Fibroblast of the aortic adventitia (primary cell): ENCODE data around the gene LRCH3. TPM values are rescaled to one million over a fixed set of nuclear protein-coding genes. Genes with fewer than 3 reads are reported as not detected.

Experiments used
- DNase-seq: peaks from one replicate; pipeline ENCODE4 v3.0.0-alpha.2; 2010; ENCODE audit warnings: low read depth
- H3K4me3 ChIP-seq: 2 replicates; pipeline ENCODE4 v1.5.1; 2011; ENCODE audit warnings: low read depth, mild to moderate bottlenecking, control low read depth, low read length, moderate library complexity
- CTCF ChIP-seq: IDR thresholded peaks from 2 replicates; pipeline ENCODE4 v1.5.1; 2011; ENCODE audit warnings: mild to moderate bottlenecking, low read length, control low read depth, inconsistent platforms; ENCODE audit not compliant: insufficient read depth
- total RNA-seq: library from RNA; depleted of rRNA; stranded (reverse); fragments of >200 nt; gene quantifications from 2 replicates; pipeline ENCODE4 v1.2.3, GENCODE V29; 2012; ENCODE audit warnings: low replicate concordance

Gene LRCH3
- total RNA-seq, 1 donor, result 47.3 TPM

GRCh38 chr3:197810901-197811300 lies 19.8 kb downstream of the LRCH3 start:
- no peak for DNase-seq
- H3K4me3 ChIP-seq, result no peak overlapping the region
- no peak for TF ChIP-seq CTCF

- no peak for TF ChIP-seq CTCF
- no peak overlapping the region for H3K4me3 ChIP-seq
- peak; percentile 89 for DNase-seq
Observed at GRCh38 chr3:197811343-197811742, 20.3 kb downstream of the LRCH3 start.

GRCh38 chr3:197814372-197814771 lies 23.3 kb downstream of the LRCH3 start:
- DNase-seq, result no peak
- no peak overlapping the region for H3K4me3 ChIP-seq
- TF ChIP-seq CTCF, result no peak

GRCh38 chr3:197820550-197821335 lies 29.7 kb downstream of the LRCH3 start:
- DNase-seq, result no peak
- TF ChIP-seq CTCF, result no peak
- no peak overlapping the region for H3K4me3 ChIP-seq

GRCh38 chr3:197829397-197830045 lies 38.5 kb downstream of the LRCH3 start:
- no peak for DNase-seq
- H3K4me3 ChIP-seq, result no peak overlapping the region
- no peak for TF ChIP-seq CTCF

- no peak for DNase-seq
- TF ChIP-seq CTCF, result no peak
- H3K4me3 ChIP-seq, result no peak overlapping the region
Observed at GRCh38 chr3:197830308-197830966, 39.4 kb downstream of the LRCH3 start.
